H1 (cell line): ENCODE data around the gene PLA2G1B.

Experiments used
- CBX8 ChIP-seq: fragments of 300-800, 300-1000 bp; sonication (generic); IDR thresholded peaks from 2 replicates; pipeline ENCODE4 v1.7.1; 2016; ENCODE audit warnings: low read depth, low read length, borderline replicate concordance
- MAFK ChIP-seq: IDR thresholded peaks from 2 replicates; pipeline ENCODE4 v1.6.1; 2012; ENCODE audit warnings: low read depth, mild to moderate bottlenecking, improper control_type of control experiment, low read length
- PHF8 ChIP-seq: fragments of 200-600 bp; sonication (generic); conservative IDR thresholded peaks from 2 replicates; pipeline ENCODE4 v1.7.1; 2012; ENCODE audit warnings: low read depth, mild to moderate bottlenecking, inconsistent platforms, low read length, moderate library complexity
- POLR2AphosphoS5 ChIP-seq: IDR thresholded peaks from 2 replicates; pipeline ENCODE4 v1.6.1; 2011; ENCODE audit warnings: low read depth, low read length
- SP1 ChIP-seq: IDR thresholded peaks from 2 replicates; pipeline ENCODE4 v1.6.1; 2011; ENCODE audit warnings: low read depth, low read length
- TF ChIP-seq, protein P1 (sequence below), 3 experiments: IDR thresholded peaks; 1 replicate in 2 of 3; 2 replicates in 1 of 3; pipeline versions ENCODE4 v1.5.1 to v1.6.1; 2011; ENCODE audit warnings: low read length in 3 of 3, mild to moderate bottlenecking in 3 of 3, inconsistent platforms in 2 of 3, low read depth in 1 of 3, moderate library complexity in 1 of 3; ENCODE audit not compliant: insufficient read depth in 1 of 3; ENCODE audit errors: control extremely low read depth in 1 of 3

DNA sequence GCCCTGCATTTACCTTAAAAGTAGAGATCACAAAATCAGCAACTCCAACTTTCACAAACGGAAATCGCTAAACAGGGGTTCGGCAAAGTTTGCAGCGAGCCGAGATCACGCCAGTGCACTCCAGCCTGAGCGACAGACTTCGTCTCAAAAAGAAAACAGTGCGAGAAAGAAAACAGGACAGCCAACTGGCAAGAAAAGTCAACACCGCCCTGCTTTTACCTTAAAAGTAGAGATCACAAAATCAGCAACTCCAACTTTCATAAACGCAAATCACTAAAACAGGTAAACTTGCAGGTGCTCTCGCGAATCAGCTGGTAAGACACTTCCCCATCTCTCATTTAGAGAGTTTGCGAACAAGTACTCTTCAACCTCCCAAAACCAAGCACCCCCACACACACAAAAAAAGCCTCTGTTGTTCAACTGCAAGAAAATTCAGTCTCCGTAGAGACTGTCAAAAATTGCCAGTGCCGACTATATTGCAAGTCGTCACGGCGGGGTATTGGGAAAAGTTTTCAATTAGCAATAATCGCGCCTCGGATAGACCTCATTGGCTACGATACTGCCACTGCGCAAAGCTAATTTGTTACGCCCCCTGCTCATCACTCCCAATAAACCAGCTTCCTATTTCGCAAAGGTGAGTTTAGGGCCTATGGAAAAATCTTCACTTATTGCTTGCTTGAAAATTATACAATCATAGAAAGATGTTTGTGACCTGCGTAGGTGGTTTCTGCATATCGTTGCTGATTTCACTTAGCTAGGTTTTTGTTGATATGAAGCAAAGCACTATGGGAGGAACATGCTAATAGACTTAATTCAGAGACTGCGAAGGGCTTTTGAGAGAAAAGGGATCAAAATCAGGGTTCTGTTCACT lies 34.7 kb downstream of the PLA2G1B start, which contains the start of gene RNU4-1:
- TF ChIP-seq MAFK (no peak), CBX8 (no peak), POLR2AphosphoS5 (peak; percentile 100), PHF8 (no peak), SP1 (peak; percentile 95)
- TF ChIP-seq, protein P1, sequence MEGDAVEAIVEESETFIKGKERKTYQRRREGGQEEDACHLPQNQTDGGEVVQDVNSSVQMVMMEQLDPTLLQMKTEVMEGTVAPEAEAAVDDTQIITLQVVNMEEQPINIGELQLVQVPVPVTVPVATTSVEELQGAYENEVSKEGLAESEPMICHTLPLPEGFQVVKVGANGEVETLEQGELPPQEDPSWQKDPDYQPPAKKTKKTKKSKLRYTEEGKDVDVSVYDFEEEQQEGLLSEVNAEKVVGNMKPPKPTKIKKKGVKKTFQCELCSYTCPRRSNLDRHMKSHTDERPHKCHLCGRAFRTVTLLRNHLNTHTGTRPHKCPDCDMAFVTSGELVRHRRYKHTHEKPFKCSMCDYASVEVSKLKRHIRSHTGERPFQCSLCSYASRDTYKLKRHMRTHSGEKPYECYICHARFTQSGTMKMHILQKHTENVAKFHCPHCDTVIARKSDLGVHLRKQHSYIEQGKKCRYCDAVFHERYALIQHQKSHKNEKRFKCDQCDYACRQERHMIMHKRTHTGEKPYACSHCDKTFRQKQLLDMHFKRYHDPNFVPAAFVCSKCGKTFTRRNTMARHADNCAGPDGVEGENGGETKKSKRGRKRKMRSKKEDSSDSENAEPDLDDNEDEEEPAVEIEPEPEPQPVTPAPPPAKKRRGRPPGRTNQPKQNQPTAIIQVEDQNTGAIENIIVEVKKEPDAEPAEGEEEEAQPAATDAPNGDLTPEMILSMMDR (IDR thresholded peaks at IDR 0.05; ENCODE audit: control extremely low read depth in 1 of 3, insufficient read depth in 1 of 3, low read depth in 1 of 3, low read length in 3 of 3): no peak
